ENCODE data around the gene SMIM7. TPM values are rescaled to one million over a fixed set of nuclear protein-coding genes. Genes with fewer than 3 reads are reported as not detected.

SMIM7 gene
- total RNA-seq, 1 donor from 2014 or later: 90.5 TPM

DNA sequence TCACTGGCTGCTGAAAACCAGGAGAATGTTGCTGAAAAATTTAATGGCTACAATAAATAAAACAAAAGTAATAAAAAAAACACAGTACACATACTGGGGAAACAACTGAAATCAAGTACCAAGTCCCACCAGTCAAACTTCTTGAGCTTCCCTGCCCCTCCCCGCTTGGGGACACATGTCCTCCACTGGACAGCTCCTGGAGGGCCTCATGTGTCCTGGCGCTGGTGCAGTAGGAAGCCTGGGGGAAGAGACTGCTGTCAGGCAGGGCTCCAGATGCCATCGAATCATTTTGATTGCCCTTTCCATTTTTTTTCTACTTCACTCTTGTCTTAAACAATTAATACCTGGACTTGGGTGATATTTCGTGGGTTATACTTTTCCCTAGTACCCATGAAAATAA is 61.1 kb downstream of the SMIM7 start:
- TF ChIP-seq, protein P1, sequence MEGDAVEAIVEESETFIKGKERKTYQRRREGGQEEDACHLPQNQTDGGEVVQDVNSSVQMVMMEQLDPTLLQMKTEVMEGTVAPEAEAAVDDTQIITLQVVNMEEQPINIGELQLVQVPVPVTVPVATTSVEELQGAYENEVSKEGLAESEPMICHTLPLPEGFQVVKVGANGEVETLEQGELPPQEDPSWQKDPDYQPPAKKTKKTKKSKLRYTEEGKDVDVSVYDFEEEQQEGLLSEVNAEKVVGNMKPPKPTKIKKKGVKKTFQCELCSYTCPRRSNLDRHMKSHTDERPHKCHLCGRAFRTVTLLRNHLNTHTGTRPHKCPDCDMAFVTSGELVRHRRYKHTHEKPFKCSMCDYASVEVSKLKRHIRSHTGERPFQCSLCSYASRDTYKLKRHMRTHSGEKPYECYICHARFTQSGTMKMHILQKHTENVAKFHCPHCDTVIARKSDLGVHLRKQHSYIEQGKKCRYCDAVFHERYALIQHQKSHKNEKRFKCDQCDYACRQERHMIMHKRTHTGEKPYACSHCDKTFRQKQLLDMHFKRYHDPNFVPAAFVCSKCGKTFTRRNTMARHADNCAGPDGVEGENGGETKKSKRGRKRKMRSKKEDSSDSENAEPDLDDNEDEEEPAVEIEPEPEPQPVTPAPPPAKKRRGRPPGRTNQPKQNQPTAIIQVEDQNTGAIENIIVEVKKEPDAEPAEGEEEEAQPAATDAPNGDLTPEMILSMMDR (IDR thresholded peaks at IDR 0.05; ENCODE audit: insufficient read depth, low read length, poor library complexity, severe bottlenecking): no peak
- no peaks in the 10 kb centered on the region for H3K36me3 ChIP-seq (ENCODE audit: control insufficient read depth, insufficient read depth, low read length)
- DNase-seq (ENCODE audit: low read depth): no peak
- no peak overlapping the region for H3K4me3 ChIP-seq (ENCODE audit: low read depth, low read length)
- H3K27me3 ChIP-seq (ENCODE audit: control insufficient read depth, insufficient read depth, low read length): no peaks in the 10 kb centered on the region

GRCh38 chr19:16596399-16596798 is 63.5 kb downstream of the SMIM7 start:
- no peaks in the 10 kb centered on the region for H3K27me3 ChIP-seq (ENCODE audit: control insufficient read depth, insufficient read depth, low read length)
- DNase-seq (ENCODE audit: low read depth): no peak
- no peak overlapping the region for H3K4me3 ChIP-seq (ENCODE audit: low read depth, low read length)
- no peaks in the 10 kb centered on the region for H3K36me3 ChIP-seq (ENCODE audit: control insufficient read depth, insufficient read depth, low read length)
- TF ChIP-seq, protein P1 (IDR thresholded peaks at IDR 0.05; ENCODE audit: insufficient read depth, low read length, poor library complexity, severe bottlenecking): no peak

Other genes starting within 250 kb of the SMIM7 start
- gene EPS15L1, start 188.2 kb downstream of the SMIM7 start, total RNA-seq: 11.1 and 16.0 TPM in 2 replicates
- not detected in 2 replicates for gene CALR3, start 164.0 kb downstream of the SMIM7 start, total RNA-seq
- gene C19orf44, start 163.8 kb downstream of the SMIM7 start, total RNA-seq: 2.5 and 2.7 TPM in 2 replicates
- gene CHERP, start 117.7 kb downstream of the SMIM7 start, total RNA-seq: 10.3 and 17.2 TPM in 2 replicates
- 60.9 and 62.8 TPM in 2 replicates for gene SLC35E1, start 87.7 kb downstream of the SMIM7 start, total RNA-seq
- 7.0 and 8.2 TPM in 2 replicates for gene MED26, start 31.9 kb downstream of the SMIM7 start, total RNA-seq
- 2.2 and 4.1 TPM in 2 replicates for gene TMEM38A, start 995 bp upstream of the SMIM7 start, total RNA-seq
- under 0.01 TPM in 1 of 2 replicates, not detected in the other for gene NWD1, start 59.7 kb upstream of the SMIM7 start, total RNA-seq
- 36.6 and 43.5 TPM in 2 replicates for gene SIN3B, start 169.3 kb upstream of the SMIM7 start, total RNA-seq
- 0.88 and 1.4 TPM in 2 replicates for gene F2RL3, start 228.9 kb upstream of the SMIM7 start, total RNA-seq